Loucy (cell line): Measurements from ENCODE around the gene CFAP206.

Experiments
- EZH2phosphoT487 ChIP-seq: fragments of 200-600 bp; IDR thresholded peaks from 2 replicates; pipeline ENCODE4 v1.6.1; 2018; ENCODE audit warnings: antibody characterized with exemption, mild to moderate bottlenecking, moderate library complexity, borderline replicate concordance
- TF ChIP-seq, protein P1 (sequence below): fragments of 200-600 bp; sonication (generic); conservative IDR thresholded peaks from 2 replicates; pipeline ENCODE4 v1.5.1; 2014; ENCODE audit warnings: mild to moderate bottlenecking, antibody characterized with exemption, low read length

GRCh38 chr6:87366899-87367298, 40.9 kb upstream of the CFAP206 start:
- TF ChIP-seq, protein P1, sequence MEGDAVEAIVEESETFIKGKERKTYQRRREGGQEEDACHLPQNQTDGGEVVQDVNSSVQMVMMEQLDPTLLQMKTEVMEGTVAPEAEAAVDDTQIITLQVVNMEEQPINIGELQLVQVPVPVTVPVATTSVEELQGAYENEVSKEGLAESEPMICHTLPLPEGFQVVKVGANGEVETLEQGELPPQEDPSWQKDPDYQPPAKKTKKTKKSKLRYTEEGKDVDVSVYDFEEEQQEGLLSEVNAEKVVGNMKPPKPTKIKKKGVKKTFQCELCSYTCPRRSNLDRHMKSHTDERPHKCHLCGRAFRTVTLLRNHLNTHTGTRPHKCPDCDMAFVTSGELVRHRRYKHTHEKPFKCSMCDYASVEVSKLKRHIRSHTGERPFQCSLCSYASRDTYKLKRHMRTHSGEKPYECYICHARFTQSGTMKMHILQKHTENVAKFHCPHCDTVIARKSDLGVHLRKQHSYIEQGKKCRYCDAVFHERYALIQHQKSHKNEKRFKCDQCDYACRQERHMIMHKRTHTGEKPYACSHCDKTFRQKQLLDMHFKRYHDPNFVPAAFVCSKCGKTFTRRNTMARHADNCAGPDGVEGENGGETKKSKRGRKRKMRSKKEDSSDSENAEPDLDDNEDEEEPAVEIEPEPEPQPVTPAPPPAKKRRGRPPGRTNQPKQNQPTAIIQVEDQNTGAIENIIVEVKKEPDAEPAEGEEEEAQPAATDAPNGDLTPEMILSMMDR = no peak
- no peak for TF ChIP-seq EZH2phosphoT487
